Tibial artery (tissue), 4 donors: ENCODE data around the gene GALNT18.
A peak's percentile ranks its signal among the peaks of the same experiment; 100 is the strongest.

ENCODE experiments used
- DNase-seq, 2 donors: peaks; one replicate each; pipeline ENCODE4 v3.0.0-alpha.2; 2019
- H3K27ac ChIP-seq, 2 donors: fragments of 200-600 bp; sonication (generic) in 1 of 2; 1 replicate in 1 of 2; 2 replicates in 1 of 2; pipeline ENCODE4 v1.5.1; 2018 to 2019; ENCODE audit warnings: mild to moderate bottlenecking in 1 of 2
- H3K27me3 ChIP-seq, 2 donors: fragments of 200-600 bp; sonication (generic) in 1 of 2; one replicate each; pipeline versions ENCODE4 v1.5.1 to v1.6.0; 2016 to 2019
- H3K36me3 ChIP-seq, 3 donors: fragments of 200-600 bp; sonication (generic) in 2 of 3; one replicate each; pipeline ENCODE4 v1.5.1; 2016 to 2019; ENCODE audit warnings: mild to moderate bottlenecking in 2 of 3
- H3K4me1 ChIP-seq, 4 donors: fragments of 200-600 bp; sonication (generic) in 2 of 4; 1 replicate in 3 of 4; 2 replicates in 1 of 4; pipeline ENCODE4 v1.5.1; 2016 to 2019
- H3K4me3 ChIP-seq, 2 donors: fragments of 200-600 bp; sonication (generic) in 1 of 2; 1 replicate in 1 of 2; 2 replicates in 1 of 2; pipeline ENCODE4 v1.5.1; 2018 to 2019; ENCODE audit warnings: mild to moderate bottlenecking in 2 of 2
- H3K9me3 ChIP-seq, 3 donors: fragments of 200-600 bp; sonication (generic) in 1 of 3; one replicate each; pipeline ENCODE4 v1.5.1; 2016 to 2019
- CTCF ChIP-seq, 2 experiments: fragments of 200-600 bp in 1 of 2; fragments of 450-650 bp in 1 of 2; IDR thresholded peaks; one replicate each; pipeline ENCODE4 v1.5.1; 2017 to 2019; ENCODE audit warnings: antibody characterized with exemption in 2 of 2, mild to moderate bottlenecking in 1 of 2, moderate library complexity in 1 of 2
- intact Hi-C: fragments of 100-400 bp; cut with DNase I; formaldehyde crosslinking; loops from one replicate; pipeline ENCODE4 v1.15.0; 2023; ENCODE audit warnings: low total_unique reads

The GALNT18 gene

GRCh38 chr11:11397036-11397415 is 224.8 kb downstream of the GALNT18 start:
- TF ChIP-seq CTCF (IDR thresholded peaks at IDR 0.05) = no peak

GRCh38 chr11:11396301-11397035 is 225.3 kb downstream of the GALNT18 start:
- intact Hi-C loops = no loop called here
- DNase-seq = peak in 1 of 2 donors; percentile 28
- H3K27me3 ChIP-seq = no peaks in the 10 kb centered on the region
- H3K9me3 ChIP-seq = no peaks in the 10 kb centered on the region
- peak overlapping the region; percentile 46 to 59 for H3K27ac ChIP-seq
- peak overlapping the region in 1 of 2 donors; percentile 8 for H3K4me3 ChIP-seq
- H3K4me1 ChIP-seq = peaks cover 0 to 29% (median 4%) of the 10 kb centered on the region in 4 donors
- no peaks in the 10 kb centered on the region for H3K36me3 ChIP-seq
- no peak for TF ChIP-seq CTCF (IDR thresholded peaks at IDR 0.05)

More at GRCh38 chr11:11397036-11397415, 224.8 kb downstream of the GALNT18 start:
- no peaks in the 10 kb centered on the region for H3K27me3 ChIP-seq
- H3K36me3 ChIP-seq = no peaks in the 10 kb centered on the region
- H3K4me1 ChIP-seq = peaks cover 0 to 29% (median 2%) of the 10 kb centered on the region in 4 donors
- H3K4me3 ChIP-seq = no peak overlapping the region
- no peak for DNase-seq
- H3K27ac ChIP-seq = peak overlapping the region; percentile 46 to 59
- intact Hi-C loops = no loop called here
- no peaks in the 10 kb centered on the region for H3K9me3 ChIP-seq

GRCh38 chr11:11395126-11395525 is 226.7 kb downstream of the GALNT18 start:
- H3K9me3 ChIP-seq = no peaks in the 10 kb centered on the region
- DNase-seq = no peak
- no peaks in the 10 kb centered on the region for H3K27me3 ChIP-seq
- H3K36me3 ChIP-seq = no peaks in the 10 kb centered on the region
- H3K27ac ChIP-seq = no peak overlapping the region
- intact Hi-C loops = no loop called here
- peaks cover 0 to 28% (median 5%) of the 10 kb centered on the region in 4 donors for H3K4me1 ChIP-seq
- no peak overlapping the region for H3K4me3 ChIP-seq
- TF ChIP-seq CTCF (IDR thresholded peaks at IDR 0.05) = no peak

- no peak for DNase-seq
- Histone ChIP-seq H3K36me3 (no peaks in the 10 kb centered on the region), H3K9me3 (no peaks in the 10 kb centered on the region), H3K27ac (no peak overlapping the region), H3K4me1 (peaks cover 0 to 28% (median 6%) of the 10 kb centered on the region in 4 donors), H3K4me3 (no peak overlapping the region), H3K27me3 (no peaks in the 10 kb centered on the region)
- TF ChIP-seq CTCF (IDR thresholded peaks at IDR 0.05) = no peak
- intact Hi-C loops = no loop called here
Measured at GRCh38 chr11:11394241-11394640, 227.6 kb downstream of the GALNT18 start.

- peak in 1 of 2 experiments; percentile 14 for TF ChIP-seq CTCF (IDR thresholded peaks at IDR 0.05)
- Histone ChIP-seq H3K27me3 (no peaks in the 10 kb centered on the region), H3K9me3 (no peaks in the 10 kb centered on the region), H3K36me3 (no peaks in the 10 kb centered on the region), H3K4me1 (peaks cover 0 to 26% (median 7%) of the 10 kb centered on the region in 4 donors), H3K27ac (peak overlapping the region; percentile 56 to 69), H3K4me3 (peak overlapping the region in 1 of 2 donors; percentile 11)
- DNase-seq = no peak
- intact Hi-C loops = no loop called here
Measured at GRCh38 chr11:11391796-11392463, 229.9 kb downstream of the GALNT18 start.
